Stimulated activated naive CD8-positive, alpha-beta T cell treated with anti-CD3 and anti-CD28 coated beads, Interleukin-15, amount 100 ng/mL, for 72 hours (primary cell): ENCODE results near the gene C15orf39.

Experiments
- ATAC-seq: fragments of 150-1000 bp; cut with Tn5 transposase; 2 replicates; pipeline ENCODE4 v1.10.0; 2021; ENCODE audit warnings: mild to moderate bottlenecking, moderate library complexity
- DNase-seq, 2 donors: peaks; one replicate each; pipeline ENCODE4 v3.0.0; 2021 to 2022
- H3K27ac Mint-ChIP-seq, 2 donors: one replicate each; pipeline ENCODE4 v1.8.0; 2022; ENCODE audit warnings: mild to moderate bottlenecking in 2 of 2, mixed read lengths in 2 of 2, moderate library complexity in 2 of 2
- H3K27me3 Mint-ChIP-seq: one replicate; pipeline ENCODE4 v1.8.0; 2022; ENCODE audit warnings: mixed read lengths
- H3K4me1 Mint-ChIP-seq: one replicate; pipeline ENCODE4 v1.8.0; 2022; ENCODE audit warnings: mild to moderate bottlenecking, mixed read lengths
- H3K4me3 Mint-ChIP-seq, 2 donors: one replicate each; pipeline ENCODE4 v1.8.0; 2022; ENCODE audit warnings: mild to moderate bottlenecking in 2 of 2, mixed read lengths in 2 of 2, moderate library complexity in 1 of 2
- H3K9me3 Mint-ChIP-seq, 2 donors: one replicate each; pipeline ENCODE4 v1.8.0; 2022; ENCODE audit warnings: mixed read lengths in 2 of 2

C15orf39 gene

DNA sequence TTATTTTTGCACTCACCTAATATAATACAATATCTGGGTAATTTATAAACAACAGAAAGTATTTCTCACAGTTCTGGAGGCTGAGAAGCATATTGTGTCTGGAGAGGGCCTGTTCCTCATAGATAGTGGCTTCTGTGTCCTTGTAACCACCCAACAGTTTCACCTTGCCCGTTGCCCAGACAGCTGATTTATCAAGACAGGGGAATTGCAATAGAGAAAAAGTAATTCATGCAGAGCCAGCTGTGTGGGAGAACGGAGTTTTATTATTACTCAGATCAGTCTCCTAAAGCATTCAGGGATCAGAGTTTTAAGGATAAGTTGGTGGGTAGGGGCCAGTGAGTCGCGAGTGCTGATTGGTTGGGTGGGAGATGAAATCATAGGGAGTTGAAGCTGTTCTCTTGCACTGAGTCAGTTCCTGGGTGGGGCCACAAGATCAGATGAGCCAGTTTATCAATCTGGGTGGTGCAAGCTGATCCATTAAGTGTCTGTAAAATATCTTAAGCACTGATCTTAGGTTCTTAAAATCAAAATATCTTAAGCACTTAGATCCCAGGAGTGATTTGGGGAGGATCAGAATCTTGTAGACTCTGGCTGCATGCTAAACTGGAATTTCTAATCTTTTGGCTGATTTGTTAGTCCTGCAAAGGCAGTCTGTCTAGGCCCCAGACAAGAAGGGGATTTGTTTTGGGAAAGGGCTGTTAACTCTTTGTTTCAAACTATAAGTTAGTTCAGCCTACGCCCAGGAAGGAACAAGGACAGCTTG is 33.9 kb upstream of the C15orf39 start:
- H3K4me3 Mint-ChIP-seq: no peak overlapping the region

GRCh38 chr15:75168374-75168773 is 33.3 kb upstream of the C15orf39 start:
- H3K4me1 Mint-ChIP-seq: peaks cover 39% of the 10 kb centered on the region
- peaks cover 20% of the 10 kb centered on the region for H3K27me3 Mint-ChIP-seq
- ATAC-seq (no peak), DNase-seq (no peak)
- no peak overlapping the region for H3K27ac Mint-ChIP-seq
- no peak overlapping the region for H3K4me3 Mint-ChIP-seq
- H3K9me3 Mint-ChIP-seq: peaks cover 10 to 12% of the 10 kb centered on the region in 2 donors

More for the DNA sequence above, 33.9 kb upstream of the C15orf39 start:
- Mint-ChIP-seq H3K4me1 (peaks cover 38% of the 10 kb centered on the region), H3K9me3 (peaks cover 10 to 12% of the 10 kb centered on the region in 2 donors), H3K27me3 (peaks cover 20% of the 10 kb centered on the region), H3K27ac (no peak overlapping the region)
- no peak for ATAC-seq
- DNase-seq: no peak

- H3K4me1 Mint-ChIP-seq: peaks cover 33% of the 10 kb centered on the region
- H3K4me3 Mint-ChIP-seq: no peak overlapping the region
- H3K9me3 Mint-ChIP-seq: peaks cover 10 to 12% of the 10 kb centered on the region in 2 donors
- ATAC-seq: no peak
- no peak for DNase-seq
- H3K27me3 Mint-ChIP-seq: peaks cover 27% of the 10 kb centered on the region
- H3K27ac Mint-ChIP-seq: no peak overlapping the region
These were observed 31.5 kb upstream of the C15orf39 start for GRCh38 chr15:75170203-75170602.

- ATAC-seq (no peak), DNase-seq (no peak)
- peaks cover 27% of the 10 kb centered on the region for H3K27me3 Mint-ChIP-seq
- H3K27ac Mint-ChIP-seq: no peak overlapping the region
- peak overlapping the region; percentile 33 to 49 for H3K4me3 Mint-ChIP-seq
- peaks cover 10 to 12% of the 10 kb centered on the region in 2 donors for H3K9me3 Mint-ChIP-seq
- peaks cover 33% of the 10 kb centered on the region for H3K4me1 Mint-ChIP-seq
These were observed 30.9 kb upstream of the C15orf39 start for GRCh38 chr15:75170711-75171341.

DNA sequence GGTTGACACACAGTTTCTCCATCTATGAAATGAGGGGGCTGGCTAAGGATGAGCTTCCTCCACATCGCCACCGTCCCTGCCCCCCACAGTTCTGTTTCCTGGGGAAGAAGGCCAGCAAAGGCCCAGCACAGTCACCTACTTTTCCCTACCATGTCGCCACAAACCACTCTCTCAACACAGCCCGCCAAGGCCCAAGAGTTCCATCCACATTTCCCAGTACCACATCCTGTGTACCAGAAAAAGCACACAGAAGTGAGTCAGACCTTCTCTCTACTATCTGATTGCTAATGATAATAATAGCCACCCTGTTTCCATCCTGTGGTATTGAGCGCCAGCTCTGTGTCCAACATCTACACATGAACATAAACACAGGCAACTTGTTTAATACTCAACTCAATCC is 30.3 kb upstream of the C15orf39 start:
- ATAC-seq (peak; percentile 93), DNase-seq (peak; percentile 22 to 54)
- Mint-ChIP-seq H3K4me1 (peaks cover 33% of the 10 kb centered on the region), H3K27me3 (peaks cover 28% of the 10 kb centered on the region), H3K4me3 (peak overlapping the region; percentile 25 to 33), H3K27ac (no peak overlapping the region), H3K9me3 (peaks cover 10 to 12% of the 10 kb centered on the region in 2 donors)

- H3K27ac Mint-ChIP-seq: no peak overlapping the region
These were observed 29.3 kb upstream of the C15orf39 start for GRCh38 chr15:75172284-75172820.

GRCh38 chr15:75174102-75174501 is 27.6 kb upstream of the C15orf39 start:
- ATAC-seq: no peak
- H3K27ac Mint-ChIP-seq: no peak overlapping the region
- no peak for DNase-seq
- H3K9me3 Mint-ChIP-seq: peaks cover 7 to 9% of the 10 kb centered on the region in 2 donors
- H3K27me3 Mint-ChIP-seq: peaks cover 45% of the 10 kb centered on the region
- H3K4me3 Mint-ChIP-seq: no peak overlapping the region
- H3K4me1 Mint-ChIP-seq: peaks cover 36% of the 10 kb centered on the region

More at GRCh38 chr15:75172284-75172820, 29.3 kb upstream of the C15orf39 start:
- H3K27me3 Mint-ChIP-seq: peaks cover 32% of the 10 kb centered on the region
- peaks cover 33% of the 10 kb centered on the region for H3K4me1 Mint-ChIP-seq
- H3K9me3 Mint-ChIP-seq: peaks cover 10 to 12% of the 10 kb centered on the region in 2 donors
- no peak for ATAC-seq
- H3K4me3 Mint-ChIP-seq: no peak overlapping the region
- DNase-seq: no peak

GRCh38 chr15:75174729-75175128 is 27.0 kb upstream of the C15orf39 start:
- ATAC-seq (no peak), DNase-seq (no peak)
- H3K4me3 Mint-ChIP-seq: no peak overlapping the region
- peaks cover 1 to 3% of the 10 kb centered on the region in 2 donors for H3K9me3 Mint-ChIP-seq
- H3K27ac Mint-ChIP-seq: no peak overlapping the region
- H3K27me3 Mint-ChIP-seq: peaks cover 45% of the 10 kb centered on the region
- H3K4me1 Mint-ChIP-seq: peaks cover 39% of the 10 kb centered on the region

DNA sequence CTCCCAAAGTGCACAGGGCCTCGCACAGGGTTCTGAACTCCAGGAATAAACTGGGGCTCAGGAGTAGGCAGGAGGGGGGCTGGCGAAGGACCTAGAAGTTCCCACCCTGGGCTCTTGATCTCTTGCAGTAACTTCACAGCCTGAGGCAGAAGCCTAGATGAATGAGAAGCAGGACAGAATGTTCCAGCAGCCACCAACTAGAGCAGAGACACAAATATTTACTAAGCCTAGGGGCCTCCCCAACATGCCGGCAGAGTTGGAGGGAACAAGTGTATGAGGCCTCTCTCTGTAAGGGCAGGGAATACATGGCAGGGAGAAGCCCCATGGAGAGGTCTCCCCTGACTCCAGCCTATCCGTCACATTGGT is 25.3 kb upstream of the C15orf39 start:
- no peak overlapping the region for H3K4me3 Mint-ChIP-seq
- H3K27me3 Mint-ChIP-seq: peaks cover 61% of the 10 kb centered on the region
- H3K4me1 Mint-ChIP-seq: peaks cover 27% of the 10 kb centered on the region
- H3K9me3 Mint-ChIP-seq: no peaks in the 10 kb centered on the region
- no peak for ATAC-seq
- DNase-seq: no peak
- H3K27ac Mint-ChIP-seq: no peak overlapping the region

GRCh38 chr15:75177360-75178071 is 24.2 kb upstream of the C15orf39 start:
- Mint-ChIP-seq H3K4me1 (peaks cover 22% of the 10 kb centered on the region), H3K27ac (peak overlapping the region in 1 of 2 donors; percentile 40), H3K9me3 (no peaks in the 10 kb centered on the region), H3K4me3 (peak overlapping the region in 1 of 2 donors; percentile 52), H3K27me3 (peaks cover 73% of the 10 kb centered on the region)
- peak; percentile 29 for ATAC-seq
- no peak for DNase-seq

DNA sequence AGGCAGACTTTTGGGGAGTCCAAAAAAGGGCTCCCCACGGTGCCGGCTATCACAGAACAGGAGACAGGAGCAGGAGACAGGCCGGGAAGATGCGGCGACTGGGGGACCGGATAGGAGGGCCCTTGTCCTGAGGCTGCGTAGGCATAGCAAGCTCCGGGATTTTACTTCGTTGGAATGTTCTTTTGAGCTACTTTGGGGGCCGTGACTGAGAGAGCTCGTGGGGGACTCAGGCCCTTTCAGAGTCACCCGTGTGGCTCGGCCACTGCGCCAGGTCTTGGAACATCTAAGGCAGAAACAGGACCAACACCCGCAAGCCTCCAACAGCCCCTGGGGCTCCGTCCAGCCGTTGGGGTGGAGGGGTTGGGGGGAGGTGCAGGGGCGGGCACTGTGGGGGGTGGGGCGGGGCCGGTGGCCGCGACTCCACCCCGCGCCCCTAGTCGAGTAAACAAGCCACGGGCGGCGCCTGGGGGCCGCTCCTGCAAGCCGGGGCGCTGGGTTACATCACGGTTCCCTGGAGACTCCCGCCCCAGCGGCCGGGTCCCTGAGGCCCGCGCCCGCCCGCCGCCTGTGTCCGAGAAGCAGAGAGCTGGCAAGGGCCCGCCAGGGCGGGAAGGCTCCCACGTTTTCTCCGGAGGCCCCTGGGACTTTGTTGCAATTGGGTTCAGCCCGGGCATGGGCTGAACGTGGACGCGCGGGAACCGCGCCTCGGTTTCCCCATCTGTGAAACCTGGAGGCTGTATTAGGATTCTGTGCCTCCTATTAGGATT is 23.3 kb upstream of the C15orf39 start:
- peak overlapping the region in 1 of 2 donors; percentile 40 for H3K27ac Mint-ChIP-seq
- H3K4me1 Mint-ChIP-seq: peaks cover 23% of the 10 kb centered on the region
- no peak for DNase-seq
- H3K9me3 Mint-ChIP-seq: no peaks in the 10 kb centered on the region
- ATAC-seq: peak; percentile 36
- H3K4me3 Mint-ChIP-seq: peak overlapping the region in 1 of 2 donors; percentile 52
- peaks cover 80% of the 10 kb centered on the region for H3K27me3 Mint-ChIP-seq

GRCh38 chr15:75178938-75179745 is 22.5 kb upstream of the C15orf39 start:
- ATAC-seq (peak; percentile 42), DNase-seq (no peak)
- H3K27ac Mint-ChIP-seq: no peak overlapping the region
- no peaks in the 10 kb centered on the region for H3K9me3 Mint-ChIP-seq
- H3K4me3 Mint-ChIP-seq: peak overlapping the region; percentile 19 to 39
- H3K27me3 Mint-ChIP-seq: peaks cover 81% of the 10 kb centered on the region
- H3K4me1 Mint-ChIP-seq: peaks cover 23% of the 10 kb centered on the region

DNA sequence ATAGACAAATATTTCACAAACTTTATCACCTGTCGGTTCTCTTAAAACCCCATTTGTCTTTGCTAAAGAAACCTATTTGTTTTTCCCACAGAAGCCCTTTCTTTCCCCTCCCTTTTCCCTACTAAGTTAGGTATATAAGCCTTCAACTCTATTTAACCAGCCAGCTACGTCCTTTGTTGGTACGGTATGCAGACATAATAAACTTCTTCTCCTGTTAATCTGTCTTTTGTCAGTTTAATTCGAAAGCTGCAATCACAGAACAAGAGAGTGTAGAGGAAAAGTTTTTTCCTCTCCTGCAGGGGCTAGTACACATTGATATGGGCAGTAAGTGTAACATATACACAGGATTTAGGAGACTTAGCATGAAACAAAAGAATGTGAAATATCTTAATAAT is 21.9 kb upstream of the C15orf39 start:
- DNase-seq (no peak), ATAC-seq (no peak)
- H3K4me1 Mint-ChIP-seq: peaks cover 23% of the 10 kb centered on the region
- H3K27ac Mint-ChIP-seq: no peak overlapping the region
- no peak overlapping the region for H3K4me3 Mint-ChIP-seq
- peaks cover 82% of the 10 kb centered on the region for H3K27me3 Mint-ChIP-seq
- H3K9me3 Mint-ChIP-seq: no peaks in the 10 kb centered on the region

DNA sequence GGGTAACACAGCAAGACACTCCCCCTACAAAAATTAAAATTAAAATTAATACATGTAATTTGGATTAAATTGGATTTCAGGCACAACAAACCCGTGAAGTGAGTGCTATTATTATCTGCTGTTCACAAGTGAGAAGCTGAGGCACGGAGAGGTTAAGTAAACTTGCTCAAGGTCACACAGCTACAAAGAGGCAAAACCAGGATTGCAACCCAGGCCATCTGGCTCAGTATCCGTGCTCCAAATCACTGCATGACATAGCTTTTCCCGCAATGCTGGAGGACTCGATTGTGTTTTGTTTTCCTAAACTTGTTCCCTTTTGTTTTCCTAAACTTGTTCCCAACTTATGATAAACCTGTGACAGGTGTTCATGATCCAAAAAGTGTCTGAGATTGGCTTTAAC is 19.9 kb upstream of the C15orf39 start:
- DNase-seq (no peak), ATAC-seq (no peak)
- Mint-ChIP-seq H3K4me3 (no peak overlapping the region), H3K4me1 (peaks cover 23% of the 10 kb centered on the region), H3K9me3 (no peaks in the 10 kb centered on the region), H3K27me3 (peaks cover 74% of the 10 kb centered on the region), H3K27ac (no peak overlapping the region)
